HepG2 (cell line): ENCODE results near the gene SPON1.

Experiments
- ATF3 ChIP-seq: sonication (generic); formaldehyde crosslinking; IDR thresholded peaks from 2 replicates; pipeline ENCODE4 v1.4.0; 2020; ENCODE audit warnings: missing genetic modification reagents
- CTCF ChIP-seq: sonication (generic); formaldehyde crosslinking; IDR thresholded peaks from 2 replicates; pipeline ENCODE4 v1.5.0; 2020; ENCODE audit warnings: mild to moderate bottlenecking, missing genetic modification reagents, moderate library complexity
- EP300 ChIP-seq, 3 experiments: sonication (generic) in 1 of 3; formaldehyde crosslinking in 1 of 3; IDR thresholded peaks; 2 replicates each; pipeline versions ENCODE4 v1.5.1 to v1.6.1; 2011 to 2020; ENCODE audit warnings: low read depth in 2 of 3, low read length in 2 of 3, borderline replicate concordance in 1 of 3, improper control_type of control experiment in 1 of 3, mild to moderate bottlenecking in 1 of 3, missing genetic modification reagents in 1 of 3, moderate library complexity in 1 of 3
- FOXO4 ChIP-seq: sonication (generic); formaldehyde crosslinking; conservative IDR thresholded peaks from 2 replicates; pipeline ENCODE4 v1.8.1; 2023; ENCODE audit warnings: missing genetic modification reagents
- TCF7 ChIP-seq: sonication (generic); IDR thresholded peaks from 2 replicates; pipeline ENCODE4 v1.6.1; 2016; ENCODE audit warnings: antibody characterized with exemption, low read depth
- ZNF557 ChIP-seq: sonication (generic); formaldehyde crosslinking; IDR thresholded peaks from 2 replicates; pipeline ENCODE4 v1.4.0; 2020; ENCODE audit warnings: missing genetic modification reagents
- TF ChIP-seq, protein P1 (sequence below): IDR thresholded peaks from 2 replicates; pipeline ENCODE4 v1.6.1; 2012; ENCODE audit warnings: inconsistent platforms

- no peak for TF ChIP-seq CTCF (CRISPR knock-in tag)
- TF ChIP-seq, protein P1, sequence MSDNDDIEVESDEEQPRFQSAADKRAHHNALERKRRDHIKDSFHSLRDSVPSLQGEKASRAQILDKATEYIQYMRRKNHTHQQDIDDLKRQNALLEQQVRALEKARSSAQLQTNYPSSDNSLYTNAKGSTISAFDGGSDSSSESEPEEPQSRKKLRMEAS = no peak
- no peak for TF ChIP-seq EP300 (IDR thresholded peaks at IDR 0.05; ENCODE audit: low read depth in 2 of 2, low read length in 2 of 2)
- no peak for TF ChIP-seq EP300 (CRISPR knock-in tag; IDR thresholded peaks at IDR 0.05; ENCODE audit: borderline replicate concordance)
- no peak for TF ChIP-seq ZNF557
- TF ChIP-seq TCF7 = no peak
- no peak for TF ChIP-seq ATF3 (CRISPR knock-in tag)
- TF ChIP-seq FOXO4 (CRISPR knock-in tag) = no peak
Measured at GRCh38 chr11:13954591-13954990, 7.9 kb upstream of the SPON1 start.
